OCI-LY3 (cell line): Measurements from ENCODE around the gene MND1.

Source experiments
- CTCF ChIP-seq: fragments of 200-600, 300-600 bp; sonication (generic); IDR thresholded peaks from 2 replicates; pipeline ENCODE4 v1.5.1; 2014; ENCODE audit warnings: antibody characterized with exemption, low read length, low read depth
- EZH2phosphoT487 ChIP-seq: fragments of 200-600 bp; shearing (Covaris generic); IDR thresholded peaks from 2 replicates; pipeline ENCODE4 v1.6.1; 2018; ENCODE audit warnings: antibody characterized with exemption, mixed run types, low read depth

- no peak for TF ChIP-seq CTCF
- TF ChIP-seq EZH2phosphoT487: no peak
These were observed 4.8 kb downstream of the MND1 start for GRCh38 chr4:153349206-153349805.
